Parathyroid adenoma (tissue), 2 donors: ENCODE data around the gene TGFB2.

Experiments
- H2AFZ ChIP-seq: fragments of 300-600 bp; sonication (generic); one replicate; pipeline ENCODE4 v1.7.0; 2017; ENCODE audit warnings: antibody characterized with exemption, mild to moderate bottlenecking
- H3K27ac ChIP-seq: fragments of 300-600 bp; sonication (generic); one replicate; pipeline ENCODE4 v1.7.0; 2017
- H3K27me3 ChIP-seq: fragments of 300-600 bp; sonication (generic); one replicate; pipeline ENCODE4 v1.7.0; 2017; ENCODE audit warnings: low read length; ENCODE audit not compliant: control insufficient read depth, insufficient read depth
- H3K36me3 ChIP-seq: fragments of 300-600 bp; sonication (generic); one replicate; pipeline ENCODE4 v1.7.0; 2017; ENCODE audit warnings: low read length; ENCODE audit not compliant: control insufficient read depth, insufficient read depth
- H3K4me1 ChIP-seq: fragments of 300-600 bp; sonication (generic); one replicate; pipeline ENCODE4 v1.7.0; 2017; ENCODE audit warnings: control low read depth
- H3K4me2 ChIP-seq: fragments of 300-600 bp; sonication (generic); one replicate; pipeline ENCODE4 v1.7.0; 2017; ENCODE audit warnings: low read length
- H3K4me3 ChIP-seq: fragments of 300-600 bp; sonication (generic); one replicate; pipeline ENCODE4 v1.7.0; 2017; ENCODE audit warnings: low read depth, low read length
- H3K79me2 ChIP-seq: fragments of 300-600 bp; sonication (generic); one replicate; pipeline ENCODE4 v1.7.0; 2017; ENCODE audit warnings: control low read depth
- H3K9ac ChIP-seq: fragments of 300-600 bp; sonication (generic); one replicate; pipeline ENCODE4 v1.7.0; 2017; ENCODE audit warnings: mild to moderate bottlenecking
- H3K9me3 ChIP-seq: fragments of 300-600 bp; sonication (generic); one replicate; pipeline ENCODE4 v1.7.0; 2017; ENCODE audit warnings: low read length; ENCODE audit not compliant: control insufficient read depth
- TF ChIP-seq, protein P1 (sequence below): fragments of 300-600 bp; sonication (generic); IDR thresholded peaks from one replicate; pipeline ENCODE4 v1.7.0; 2017; ENCODE audit warnings: antibody characterized with exemption, mild to moderate bottlenecking
- donor health status: primary hyperparathyroidism.

Gene TGFB2

DNA sequence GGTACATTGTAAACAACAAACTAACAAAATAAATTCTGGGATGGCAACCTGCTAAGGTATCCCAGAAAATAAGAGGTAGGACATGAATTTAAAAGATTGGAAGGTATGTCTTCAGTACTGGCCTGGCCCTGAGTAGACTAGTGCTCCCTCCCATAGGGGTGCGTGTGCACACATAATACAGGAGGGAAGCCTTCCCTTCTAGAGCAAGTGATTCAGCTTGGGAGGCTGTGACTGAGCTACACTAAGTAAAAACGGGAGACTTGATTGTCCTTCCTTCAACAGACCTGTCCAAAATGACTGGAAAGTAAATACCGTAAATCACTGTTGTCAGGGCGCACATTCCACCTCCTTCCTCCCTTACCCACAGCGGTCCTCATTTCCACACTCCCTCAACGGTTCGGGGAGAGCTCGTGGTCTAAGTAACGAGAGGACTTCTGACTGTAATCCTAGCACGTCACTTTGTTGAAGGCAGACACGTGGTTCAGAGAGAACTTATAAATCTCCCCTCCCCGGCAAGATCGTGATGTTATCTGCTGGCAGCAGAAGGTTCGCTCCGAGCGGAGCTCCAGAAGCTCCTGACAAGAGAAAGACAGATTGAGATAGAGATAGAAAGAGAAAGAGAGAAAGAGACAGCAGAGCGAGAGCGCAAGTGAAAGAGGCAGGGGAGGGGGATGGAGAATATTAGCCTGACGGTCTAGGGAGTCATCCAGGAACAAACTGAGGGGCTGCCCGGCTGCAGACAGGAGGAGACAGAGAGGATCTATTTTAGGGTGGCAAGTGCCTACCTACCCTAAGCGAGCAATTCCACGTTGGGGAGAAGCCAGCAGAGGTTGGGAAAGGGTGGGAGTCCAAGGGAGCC, at the start of gene TGFB2:
TSS of gene TGFB2 (plus strand) at position 523 of the 859 bp plus-strand sequence. CDS start 1,366 bp downstream, outside the sequence.
- Histone ChIP-seq H3K27ac (peak within 1 kb of the TSS; percentile 24), H3K9ac (no peak within 1 kb of the TSS), H2AFZ (peak within 1 kb of the TSS; percentile 84), H3K9me3 (no peaks in the 10 kb centered on the region), H3K79me2 (no peaks in the 10 kb centered on the region), H3K36me3 (no peaks in the 10 kb centered on the region), H3K27me3 (no peaks in the 10 kb centered on the region), H3K4me3 (peak within 1 kb of the TSS; percentile 68), H3K4me2 (peak within 1 kb of the TSS; percentile 97), H3K4me1 (no peaks in the 10 kb centered on the region)
- TF ChIP-seq, protein P1, sequence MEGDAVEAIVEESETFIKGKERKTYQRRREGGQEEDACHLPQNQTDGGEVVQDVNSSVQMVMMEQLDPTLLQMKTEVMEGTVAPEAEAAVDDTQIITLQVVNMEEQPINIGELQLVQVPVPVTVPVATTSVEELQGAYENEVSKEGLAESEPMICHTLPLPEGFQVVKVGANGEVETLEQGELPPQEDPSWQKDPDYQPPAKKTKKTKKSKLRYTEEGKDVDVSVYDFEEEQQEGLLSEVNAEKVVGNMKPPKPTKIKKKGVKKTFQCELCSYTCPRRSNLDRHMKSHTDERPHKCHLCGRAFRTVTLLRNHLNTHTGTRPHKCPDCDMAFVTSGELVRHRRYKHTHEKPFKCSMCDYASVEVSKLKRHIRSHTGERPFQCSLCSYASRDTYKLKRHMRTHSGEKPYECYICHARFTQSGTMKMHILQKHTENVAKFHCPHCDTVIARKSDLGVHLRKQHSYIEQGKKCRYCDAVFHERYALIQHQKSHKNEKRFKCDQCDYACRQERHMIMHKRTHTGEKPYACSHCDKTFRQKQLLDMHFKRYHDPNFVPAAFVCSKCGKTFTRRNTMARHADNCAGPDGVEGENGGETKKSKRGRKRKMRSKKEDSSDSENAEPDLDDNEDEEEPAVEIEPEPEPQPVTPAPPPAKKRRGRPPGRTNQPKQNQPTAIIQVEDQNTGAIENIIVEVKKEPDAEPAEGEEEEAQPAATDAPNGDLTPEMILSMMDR: no peak

DNA sequence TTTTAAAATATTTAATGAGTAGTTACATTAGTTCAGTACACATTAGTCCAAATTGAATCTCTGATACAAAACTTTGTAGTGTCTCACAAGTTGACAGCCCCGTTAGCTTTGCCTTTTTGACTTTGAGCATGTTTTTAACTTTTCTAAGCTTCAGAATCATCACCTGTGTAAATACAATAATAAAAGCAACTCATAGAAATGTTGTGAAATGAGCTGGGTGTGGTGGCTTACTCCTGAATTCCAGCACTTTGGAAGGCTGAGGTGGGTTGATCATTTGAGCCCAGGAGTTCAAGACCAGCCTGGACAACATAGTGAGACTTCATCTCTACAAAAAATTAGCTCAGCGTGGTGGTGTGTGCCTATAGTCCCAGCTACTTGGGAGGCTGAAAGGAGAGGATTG, 49.0 kb upstream of the TGFB2 start:
- no peak overlapping the region for H2AFZ ChIP-seq
- no peak overlapping the region for H3K4me3 ChIP-seq
- no peaks in the 10 kb centered on the region for H3K36me3 ChIP-seq
- H3K27ac ChIP-seq: no peak overlapping the region
- H3K79me2 ChIP-seq: peaks cover 2% of the 10 kb centered on the region
- TF ChIP-seq, protein P1: no peak
- H3K9ac ChIP-seq: no peak overlapping the region
- no peaks in the 10 kb centered on the region for H3K9me3 ChIP-seq
- H3K4me1 ChIP-seq: no peaks in the 10 kb centered on the region
- no peaks in the 10 kb centered on the region for H3K27me3 ChIP-seq
- H3K4me2 ChIP-seq: no peak overlapping the region

DNA sequence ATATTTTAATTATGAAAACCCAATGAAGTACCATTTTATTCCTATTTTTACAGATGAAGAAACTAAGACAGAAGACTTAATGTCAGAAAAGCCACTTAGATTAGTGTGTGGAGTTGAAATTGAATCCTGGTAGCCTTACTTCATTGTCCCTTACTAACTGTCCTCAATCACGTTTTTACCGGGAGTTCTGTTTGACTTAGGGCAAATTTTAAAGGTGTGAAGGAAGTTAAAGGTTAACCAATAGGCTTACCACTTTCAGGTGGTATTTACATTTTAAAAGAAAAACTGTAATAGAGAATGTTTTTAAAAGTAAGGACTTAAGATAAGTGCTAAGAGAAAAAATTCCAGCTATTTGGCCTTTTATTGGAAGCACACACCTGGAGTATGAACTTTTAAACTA, 47.7 kb upstream of the TGFB2 start:
- no peaks in the 10 kb centered on the region for H3K79me2 ChIP-seq
- no peak overlapping the region for H3K9ac ChIP-seq
- H3K27ac ChIP-seq: no peak overlapping the region
- H3K4me1 ChIP-seq: no peaks in the 10 kb centered on the region
- no peak overlapping the region for H3K4me2 ChIP-seq
- no peaks in the 10 kb centered on the region for H3K36me3 ChIP-seq
- H3K4me3 ChIP-seq: no peak overlapping the region
- H2AFZ ChIP-seq: no peak overlapping the region
- H3K9me3 ChIP-seq: no peaks in the 10 kb centered on the region
- no peaks in the 10 kb centered on the region for H3K27me3 ChIP-seq
- TF ChIP-seq, protein P1: no peak

DNA sequence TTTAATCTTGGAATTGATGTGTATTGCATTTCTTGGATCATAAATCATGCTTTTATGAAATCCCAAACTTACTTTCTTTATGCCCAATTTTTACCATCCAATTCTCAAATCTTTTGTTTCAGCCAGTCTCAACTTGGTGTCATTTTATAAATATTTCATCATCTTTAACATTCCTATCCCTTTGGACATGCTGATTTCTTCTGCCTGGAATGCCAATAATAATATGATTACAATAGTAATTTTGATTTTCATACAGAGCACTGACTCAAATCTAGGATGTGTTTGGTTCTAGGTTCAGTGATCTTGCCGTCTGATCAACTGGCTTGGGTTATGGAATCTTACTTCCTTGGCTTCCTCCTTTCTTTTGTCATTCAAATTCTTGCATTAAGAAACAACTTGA, 47.3 kb upstream of the TGFB2 start:
- Histone ChIP-seq H3K27me3 (no peaks in the 10 kb centered on the region), H3K4me1 (no peaks in the 10 kb centered on the region), H3K4me3 (no peak overlapping the region), H3K79me2 (no peaks in the 10 kb centered on the region), H3K9ac (no peak overlapping the region), H3K36me3 (no peaks in the 10 kb centered on the region), H2AFZ (no peak overlapping the region), H3K9me3 (no peaks in the 10 kb centered on the region), H3K27ac (no peak overlapping the region), H3K4me2 (no peak overlapping the region)
- TF ChIP-seq, protein P1: no peak

DNA sequence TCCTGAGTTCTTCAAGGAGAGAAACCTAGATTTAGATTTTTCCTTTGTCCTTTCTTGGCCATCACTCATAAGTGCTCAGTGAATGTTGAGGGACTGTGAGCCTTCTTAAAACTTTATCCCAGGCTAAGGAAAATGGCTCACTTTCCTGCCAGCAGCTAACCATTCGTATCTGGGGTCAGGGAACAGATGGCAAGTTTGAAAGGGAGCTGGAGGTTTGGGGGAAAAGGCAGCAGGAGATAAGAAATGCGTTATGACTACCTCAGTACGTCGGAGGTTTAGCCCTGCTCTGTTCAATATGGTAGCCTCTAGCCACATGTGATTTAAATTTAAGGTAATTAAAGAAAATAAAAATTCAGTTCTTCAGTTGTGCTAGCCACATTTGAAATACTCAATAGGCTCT, 46.7 kb upstream of the TGFB2 start:
- H3K4me3 ChIP-seq: no peak overlapping the region
- H3K79me2 ChIP-seq: no peaks in the 10 kb centered on the region
- TF ChIP-seq, protein P1: no peak
- H3K9ac ChIP-seq: no peak overlapping the region
- H3K27me3 ChIP-seq: no peaks in the 10 kb centered on the region
- H2AFZ ChIP-seq: no peak overlapping the region
- H3K4me2 ChIP-seq: no peak overlapping the region
- H3K27ac ChIP-seq: no peak overlapping the region
- H3K36me3 ChIP-seq: no peaks in the 10 kb centered on the region
- H3K4me1 ChIP-seq: no peaks in the 10 kb centered on the region
- H3K9me3 ChIP-seq: no peaks in the 10 kb centered on the region
